Measurements from ENCODE around the gene C11orf97.
"Not testable (repeated sequence)": the region's sequence is repeated elsewhere in the genome, so short reads cannot be mapped to it uniquely, and the experiment has no call there.

C11orf97 gene

GRCh38 chr11:94557992-94558391 lies 45.7 kb downstream of the C11orf97 start:
- no peak for DNase-seq (ENCODE audit: low read depth in 2 of 2)

GRCh38 chr11:94558468-94558867 lies 46.2 kb downstream of the C11orf97 start:
- no peak for DNase-seq (ENCODE audit: low read depth in 2 of 2)

DNA sequence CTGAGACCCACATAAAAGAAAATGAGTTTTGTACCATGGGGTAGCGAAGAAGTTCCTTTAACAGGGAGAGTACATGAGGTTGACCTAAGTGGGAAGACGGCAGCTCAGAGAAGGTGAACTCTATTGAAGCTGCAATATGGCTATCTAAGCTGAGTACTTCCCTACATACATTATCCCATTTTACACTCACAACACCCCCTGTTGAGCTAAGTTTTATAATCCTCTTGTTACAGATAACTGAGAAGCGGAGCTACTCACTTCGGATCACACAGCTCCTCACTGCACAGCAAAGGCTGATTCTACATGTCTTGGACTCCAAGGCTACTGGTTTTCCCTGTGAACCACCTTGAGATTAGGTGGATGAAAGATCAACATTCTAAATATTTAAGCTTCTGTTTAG lies 46.7 kb downstream of the C11orf97 start:
- no peak for DNase-seq (ENCODE audit: low read depth in 2 of 2)

GRCh38 chr11:94559361-94559760 lies 47.1 kb downstream of the C11orf97 start:
- DNase-seq (ENCODE audit: low read depth in 2 of 2) = no peak

GRCh38 chr11:94560834-94561233 lies 48.6 kb downstream of the C11orf97 start:
- no peak for DNase-seq (ENCODE audit: low read depth in 2 of 2)

DNA sequence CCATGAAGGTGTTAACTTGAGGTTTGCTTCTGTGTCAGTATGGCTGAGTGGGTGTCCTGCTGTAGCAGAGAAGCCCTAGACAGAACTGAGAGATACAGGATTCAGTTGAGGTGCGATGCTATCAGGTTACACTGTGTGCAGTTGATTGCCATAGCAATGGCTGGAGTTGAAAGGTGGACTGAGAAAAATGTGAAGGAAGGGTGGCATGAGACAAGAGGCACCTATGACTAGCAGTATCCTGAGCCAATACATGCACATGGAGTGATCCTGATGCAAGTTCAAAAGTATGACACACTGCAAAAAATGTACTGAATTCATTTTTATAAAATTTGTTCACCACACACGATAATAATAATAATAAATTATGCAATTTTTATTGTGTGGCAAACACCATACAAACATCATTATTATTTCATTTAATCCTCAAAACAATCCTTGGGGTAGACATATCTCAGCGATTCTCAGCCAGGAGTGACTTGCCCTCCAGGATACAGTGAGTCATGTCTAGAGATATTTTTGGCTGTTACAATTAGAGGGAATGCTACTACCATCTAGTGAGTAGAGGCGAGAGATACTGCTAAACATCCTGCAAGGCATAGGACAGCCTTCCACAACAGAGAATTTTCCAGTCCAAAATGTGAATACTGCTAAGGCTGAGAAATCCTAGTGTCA lies 51.1 kb downstream of the C11orf97 start:
- no peak for DNase-seq (ENCODE audit: low read depth in 2 of 2)

DNA sequence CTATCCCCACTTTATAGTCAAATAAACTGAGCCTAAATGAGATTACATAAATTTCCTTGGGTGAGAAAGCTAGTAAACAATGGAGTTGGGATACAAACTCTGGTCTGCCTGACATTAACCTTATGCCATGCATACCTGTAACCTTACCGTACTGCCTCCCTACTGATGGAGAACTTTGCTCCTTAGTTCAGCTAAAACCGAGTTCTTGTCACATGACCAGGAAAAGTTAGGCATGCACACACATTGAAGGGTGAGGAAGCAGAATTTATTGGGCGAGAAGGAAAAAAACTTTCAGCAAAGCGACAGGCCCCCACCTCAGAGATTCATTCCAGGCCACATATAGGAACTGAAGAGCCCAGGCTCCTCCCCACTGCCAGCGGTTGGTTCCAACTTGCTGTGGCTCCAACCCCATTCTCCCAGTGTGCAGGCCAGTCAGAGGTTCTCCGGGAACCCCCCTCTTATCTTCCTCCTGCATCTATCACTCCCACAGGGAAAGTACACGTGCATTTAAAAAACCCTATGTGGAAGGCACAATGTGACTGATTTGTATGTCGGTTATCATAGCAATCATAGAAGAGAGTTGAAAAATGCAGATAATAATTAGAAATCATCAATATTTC lies 51.7 kb downstream of the C11orf97 start:
- DNase-seq (ENCODE audit: low read depth in 2 of 2) = no peak

GRCh38 chr11:94567181-94567670 lies 55.0 kb downstream of the C11orf97 start, which contains the start of gene PIWIL4:
Gene PIWIL4, plus strand, starts transcription at chr11:94567368. Its CDS starts 151 bp downstream, at chr11:94567519.
- no peak for DNase-seq (ENCODE audit: low read depth in 2 of 2)

DNA sequence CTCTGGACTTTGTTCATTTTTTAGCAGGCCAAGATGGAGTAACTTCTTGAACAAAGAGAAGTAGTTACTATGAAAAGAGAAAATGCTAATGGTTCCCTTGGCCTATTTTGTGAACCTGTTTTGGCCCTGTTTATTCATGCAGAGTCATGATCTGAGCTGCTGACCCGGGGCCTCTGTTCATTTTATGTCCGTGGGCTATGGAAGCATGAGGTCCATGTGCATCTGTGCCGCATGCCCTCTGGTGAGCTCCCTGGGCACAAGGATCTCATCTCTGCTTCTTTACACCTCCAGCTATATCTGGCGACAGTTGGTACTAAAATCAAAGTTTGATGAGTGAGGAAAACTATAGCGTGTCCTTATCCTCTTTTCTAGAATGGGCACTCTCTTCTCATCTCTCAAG lies 55.9 kb downstream of the C11orf97 start:
- no peak for DNase-seq (ENCODE audit: low read depth in 2 of 2)

GRCh38 chr11:94568717-94569116 lies 56.5 kb downstream of the C11orf97 start:
- no peak for DNase-seq (ENCODE audit: low read depth in 2 of 2)

DNA sequence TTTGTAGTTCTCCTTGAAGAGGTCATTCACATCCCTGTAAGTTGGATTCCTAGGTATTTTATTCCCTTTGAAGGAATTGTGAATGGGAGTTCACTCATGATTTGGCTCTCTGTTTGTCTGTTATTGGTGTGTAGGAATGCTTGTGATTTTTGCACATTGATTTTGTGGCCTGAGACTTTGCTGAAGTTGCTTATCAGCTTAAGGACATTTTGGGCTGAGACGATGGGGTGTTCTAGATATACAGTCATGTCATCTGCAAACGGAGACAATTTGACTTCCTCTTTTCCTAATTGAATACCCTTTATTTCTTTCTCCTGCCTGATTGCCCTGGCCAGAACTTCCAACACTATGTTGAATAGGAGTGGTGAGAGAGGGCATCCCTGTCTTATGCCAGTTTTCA lies 60.7 kb downstream of the C11orf97 start:
- DNase-seq (ENCODE audit: low read depth in 2 of 2) = not testable (repeated sequence)

DNA sequence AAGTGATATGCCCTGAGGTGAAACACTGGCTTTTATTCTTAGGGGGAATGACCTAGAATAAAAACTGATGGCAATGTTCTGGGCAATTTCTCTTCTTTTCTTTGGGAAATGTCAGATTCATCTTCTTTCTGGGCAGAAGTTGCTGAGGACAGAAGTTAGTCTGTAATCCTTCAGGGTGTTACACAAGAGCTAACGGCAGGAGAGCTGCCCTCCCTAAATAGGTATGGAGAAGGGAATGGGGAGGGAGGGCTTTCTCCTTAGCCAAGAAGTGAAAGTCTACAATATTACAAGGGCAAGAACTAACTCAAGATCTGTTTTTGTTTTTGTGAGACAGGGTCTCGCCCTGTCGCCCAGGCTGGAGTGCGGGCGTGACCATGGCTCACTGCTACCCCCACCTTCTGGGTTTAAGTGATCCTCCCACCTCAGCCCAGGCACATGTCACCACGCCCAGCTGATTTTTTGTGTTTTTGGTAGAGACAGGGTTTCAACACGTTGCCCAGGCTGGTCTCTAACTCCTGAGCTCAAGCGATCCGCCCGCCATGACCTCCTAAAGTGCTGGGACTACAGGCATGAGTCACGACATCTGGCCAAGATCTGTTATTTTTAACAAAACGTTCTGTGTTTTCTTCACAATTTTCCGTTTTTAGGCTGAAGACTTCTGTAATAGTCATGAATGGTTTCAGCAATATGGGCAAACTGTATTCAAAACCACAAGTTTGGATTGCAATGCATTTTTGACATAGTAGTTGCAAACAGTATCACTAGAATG lies 62.1 kb downstream of the C11orf97 start:
- DNase-seq (ENCODE audit: low read depth in 2 of 2) = no peak

DNA sequence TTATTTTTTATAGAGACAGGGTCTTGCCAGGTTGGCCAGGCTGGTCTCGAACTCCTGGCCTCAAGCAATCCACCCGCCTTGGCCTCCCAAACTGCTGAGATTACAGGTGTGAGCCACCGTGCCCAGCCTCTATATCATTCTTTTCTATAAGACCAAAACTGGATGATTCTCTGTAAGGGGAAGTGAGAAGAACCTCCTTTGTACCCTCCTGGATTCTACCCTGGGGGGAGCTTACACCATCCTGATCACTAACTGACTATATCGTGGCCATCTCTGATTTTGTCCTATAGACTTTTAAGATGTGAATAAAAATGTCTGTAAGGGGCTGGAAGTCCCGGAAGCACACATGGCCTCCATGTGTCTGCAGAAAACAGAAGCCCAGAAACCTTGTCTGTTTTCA lies 64.0 kb downstream of the C11orf97 start:
- no peak for DNase-seq (ENCODE audit: low read depth in 2 of 2)

DNA sequence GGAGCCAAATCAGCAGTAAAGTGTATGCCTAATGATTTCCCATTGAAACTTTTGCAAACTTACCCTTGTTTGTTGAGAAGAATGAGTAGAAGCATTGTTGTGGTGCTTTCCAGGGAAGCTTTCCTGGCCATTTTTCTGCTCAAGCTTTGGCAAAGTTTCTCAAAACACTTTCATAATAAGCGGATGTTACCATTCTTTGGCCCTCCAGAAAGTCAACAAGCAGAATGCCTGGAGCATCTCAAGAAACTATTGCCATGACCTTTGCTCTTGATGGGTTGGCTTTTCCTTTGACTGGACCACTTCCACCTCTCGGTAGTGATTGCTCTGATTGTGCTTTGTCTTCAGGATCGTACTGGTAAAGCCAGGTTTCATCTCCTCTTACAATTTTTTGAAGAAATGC lies 65.6 kb downstream of the C11orf97 start:
- no peak for DNase-seq (ENCODE audit: low read depth in 2 of 2)
